ENCODE results near the gene CFAP74. TPM values are rescaled to one million over a fixed set of nuclear protein-coding genes. Genes with fewer than 3 reads are reported as not detected.

CFAP74 gene
- total and polyA plus RNA-seq, 2 of the 13 experiments (the other 11 are each of a cell fraction or from before 2014, with no cell fraction given), result 0.27 to 0.62 TPM

GRCh38 chr1:1917995-1918900 is 85.3 kb downstream of the CFAP74 start (continued):
- no peak for TF ChIP-seq ZBTB4 (CRISPR knock-in tag; IDR thresholded peaks at IDR 0.05; ENCODE audit: borderline replicate concordance)
- 0 out of 2 replicates have a peak, but pooled peaks have one; percentile 53 for TF ChIP-seq CCDC6 (CRISPR knock-in tag; IDR thresholded peaks at IDR 0.05)
- TF ChIP-seq HNF1B (CRISPR knock-in tag; IDR thresholded peaks at IDR 0.05), result 0 out of 2 replicates have a peak, but pooled peaks have one; percentile 30
- TF ChIP-seq PHF8 (CRISPR knock-in tag; IDR thresholded peaks at IDR 0.05), result peak; percentile 47; the same call in 1 of the 2 replicates
- no peak for TF ChIP-seq ZNF276 (CRISPR knock-in tag; IDR thresholded peaks at IDR 0.05; ENCODE audit: low read depth)
- no peak for TF ChIP-seq ZNF20 (CRISPR knock-in tag; IDR thresholded peaks at IDR 0.05)
- no peak for TF ChIP-seq THYN1 (CRISPR knock-in tag; IDR thresholded peaks at IDR 0.05; ENCODE audit: borderline replicate concordance, low read depth)
- no peak for TF ChIP-seq ZNF616 (CRISPR knock-in tag; IDR thresholded peaks at IDR 0.05; ENCODE audit: low read depth)
- TF ChIP-seq CSRNP1 (CRISPR knock-in tag; IDR thresholded peaks at IDR 0.05), result 0 out of 2 replicates have a peak, but pooled peaks have one; percentile 55
- no peak for TF ChIP-seq ZBTB2 (CRISPR knock-in tag; IDR thresholded peaks at IDR 0.05; ENCODE audit: low read depth)
- 0 out of 2 replicates have a peak, but pooled peaks have one; percentile 48 for TF ChIP-seq ZNF512B (CRISPR knock-in tag; IDR thresholded peaks at IDR 0.05; ENCODE audit: borderline replicate concordance)
- TF ChIP-seq HES4 (CRISPR knock-in tag; IDR thresholded peaks at IDR 0.05; ENCODE audit: borderline replicate concordance), result peak; percentile 50; the same call in 1 of the 2 replicates
- 0 out of 2 replicates have a peak, but pooled peaks have one; percentile 17 for TF ChIP-seq SALL2 (CRISPR knock-in tag; IDR thresholded peaks at IDR 0.05)

Data from HepG2 (cell line).